ENCODE data around the gene AHNAK.

The AHNAK gene

DNA sequence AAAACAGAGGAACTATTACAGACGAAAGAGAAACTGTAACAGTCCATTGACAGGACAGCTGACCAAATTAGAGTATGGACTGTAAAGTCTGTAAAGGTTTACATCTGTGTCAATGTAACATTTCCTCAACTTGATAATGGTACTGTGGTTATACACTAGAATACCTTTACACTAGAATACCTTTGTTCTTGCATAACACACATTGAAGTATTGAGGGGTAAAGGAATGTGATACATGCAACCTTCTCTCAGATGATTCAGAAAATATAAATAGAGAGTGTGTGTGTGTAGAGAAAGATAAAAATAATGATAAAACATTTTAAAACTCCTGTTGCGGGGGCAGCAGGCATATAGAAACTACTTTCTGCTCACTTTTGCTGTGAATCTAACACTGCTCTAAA is 32.6 kb upstream of the AHNAK start:
- Histone ChIP-seq H3K79me1 (ENCODE audit: low read length) (no peaks in the 10 kb centered on the region), H3K4me2 (ENCODE audit: low read length) (no peak overlapping the region), H2AK5ac (ENCODE audit: low read length) (no peak overlapping the region), H2BK120ac (ENCODE audit: low read depth, low read length) (no peak overlapping the region), H3K36me3 (ENCODE audit: control insufficient read depth, insufficient read depth, low read length) (peaks cover 2% of the 10 kb centered on the region), H4K8ac (ENCODE audit: low read depth, low read length) (no peak overlapping the region), H2BK5ac (ENCODE audit: low read length) (no peak overlapping the region), H3K9ac (ENCODE audit: low read length) (no peak overlapping the region), H3K23ac (ENCODE audit: low read length) (no peak overlapping the region), H3K4me3 (ENCODE audit: low read length) (no peak overlapping the region), H3K18ac (ENCODE audit: low read length) (no peak overlapping the region), H4K5ac (ENCODE audit: low read length) (no peak overlapping the region), H3K79me2 (ENCODE audit: control insufficient read depth, insufficient read depth, low read length) (no peaks in the 10 kb centered on the region), H2BK15ac (replicated peaks; ENCODE audit: low read depth) (no peak overlapping the region), H3K4ac (ENCODE audit: low read depth, low read length) (no peak overlapping the region), H3K56ac (ENCODE audit: low read length) (no peak overlapping the region), H3K27me3 (ENCODE audit: insufficient read depth, low read length, poor library complexity) (no peaks in the 10 kb centered on the region), H3K4me1 (ENCODE audit: control insufficient read depth, low read depth, low read length) (peaks cover 3% of the 10 kb centered on the region), H3K27ac (ENCODE audit: low read depth, low read length) (no peak overlapping the region)
- WGBS (ENCODE audit: extremely low coverage, insufficient coverage, low lambda C conversion rate): no CpG with 5 or more reads among the region's 2 CpGs
- no peak for DNase-seq

GRCh38 chr11:62578541-62578940 is 31.9 kb upstream of the AHNAK start:
- peaks cover 3% of the 10 kb centered on the region for H3K4me1 ChIP-seq (ENCODE audit: control insufficient read depth, low read depth, low read length)
- no peak overlapping the region for H2BK15ac ChIP-seq (replicated peaks; ENCODE audit: low read depth)
- DNase-seq: no peak
- no peaks in the 10 kb centered on the region for H3K79me1 ChIP-seq (ENCODE audit: low read length)
- no peak overlapping the region for H3K23ac ChIP-seq (ENCODE audit: low read length)
- peaks cover 2% of the 10 kb centered on the region for H3K36me3 ChIP-seq (ENCODE audit: control insufficient read depth, insufficient read depth, low read length)
- H4K8ac ChIP-seq (ENCODE audit: low read depth, low read length): no peak overlapping the region
- H3K79me2 ChIP-seq (ENCODE audit: control insufficient read depth, insufficient read depth, low read length): peaks cover under 1% of the 10 kb centered on the region
- H3K27me3 ChIP-seq (ENCODE audit: insufficient read depth, low read length, poor library complexity): no peaks in the 10 kb centered on the region
- H2BK5ac ChIP-seq (ENCODE audit: low read length): no peak overlapping the region
- H3K27ac ChIP-seq (ENCODE audit: low read depth, low read length): no peak overlapping the region
- WGBS (ENCODE audit: extremely low coverage, insufficient coverage, low lambda C conversion rate): no CpG with 5 or more reads among the region's 11 CpGs
- no peak overlapping the region for H4K5ac ChIP-seq (ENCODE audit: low read length)
- no peak overlapping the region for H3K56ac ChIP-seq (ENCODE audit: low read length)
- H3K4me3 ChIP-seq (ENCODE audit: low read length): no peak overlapping the region
- no peak overlapping the region for H2BK120ac ChIP-seq (ENCODE audit: low read depth, low read length)
- no peak overlapping the region for H3K9ac ChIP-seq (ENCODE audit: low read length)
- H2AK5ac ChIP-seq (ENCODE audit: low read length): no peak overlapping the region
- no peak overlapping the region for H3K18ac ChIP-seq (ENCODE audit: low read length)
- no peak overlapping the region for H3K4me2 ChIP-seq (ENCODE audit: low read length)
- no peak overlapping the region for H3K4ac ChIP-seq (ENCODE audit: low read depth, low read length)

DNA sequence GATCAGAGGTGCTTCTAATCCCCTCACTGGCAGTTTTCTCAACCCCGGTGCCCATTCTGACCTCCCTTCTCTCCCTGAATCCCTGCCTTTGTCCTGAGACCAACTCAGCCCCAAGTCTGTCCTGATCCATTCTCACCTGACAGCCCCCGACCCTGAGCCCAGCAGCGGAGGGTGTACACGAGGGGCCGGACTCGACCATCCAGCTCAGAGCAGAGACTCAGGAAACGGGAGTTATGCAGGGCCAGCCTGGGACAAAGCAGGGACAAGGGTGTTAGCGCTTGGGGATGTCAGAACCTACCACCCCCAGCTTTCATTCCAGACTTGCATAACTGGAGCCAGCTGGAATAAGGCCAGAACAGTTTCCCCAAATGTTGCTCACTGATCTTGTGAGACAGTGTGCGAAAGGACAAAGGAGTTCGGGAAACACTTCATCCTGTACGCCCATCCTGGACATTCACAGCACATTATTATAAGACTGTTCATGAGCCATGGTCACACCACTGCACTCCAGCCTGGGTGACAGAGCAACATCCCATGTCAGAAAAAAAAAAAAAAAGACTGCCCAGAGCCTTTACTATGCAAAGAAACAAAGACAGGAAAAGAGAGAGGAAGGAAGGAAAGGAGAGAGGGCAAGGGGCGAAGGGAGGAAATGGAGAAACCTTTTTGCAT is 30.6 kb upstream of the AHNAK start:
- Histone ChIP-seq H2BK5ac (ENCODE audit: low read length) (no peak overlapping the region), H3K27ac (ENCODE audit: low read depth, low read length) (no peak overlapping the region), H3K79me2 (ENCODE audit: control insufficient read depth, insufficient read depth, low read length) (peaks cover 14% of the 10 kb centered on the region), H3K9ac (ENCODE audit: low read length) (no peak overlapping the region), H3K4me3 (ENCODE audit: low read length) (no peak overlapping the region), H2AK5ac (ENCODE audit: low read length) (no peak overlapping the region), H3K79me1 (ENCODE audit: low read length) (no peaks in the 10 kb centered on the region), H3K27me3 (ENCODE audit: insufficient read depth, low read length, poor library complexity) (no peaks in the 10 kb centered on the region), H2BK120ac (ENCODE audit: low read depth, low read length) (no peak overlapping the region), H3K4me2 (ENCODE audit: low read length) (no peak overlapping the region), H3K36me3 (ENCODE audit: control insufficient read depth, insufficient read depth, low read length) (peaks cover 2% of the 10 kb centered on the region), H3K18ac (ENCODE audit: low read length) (no peak overlapping the region), H3K23ac (ENCODE audit: low read length) (no peak overlapping the region), H3K4me1 (ENCODE audit: control insufficient read depth, low read depth, low read length) (peaks cover 3% of the 10 kb centered on the region), H2BK15ac (replicated peaks; ENCODE audit: low read depth) (no peak overlapping the region), H4K8ac (ENCODE audit: low read depth, low read length) (no peak overlapping the region), H3K56ac (ENCODE audit: low read length) (peak overlapping the region; percentile 25), H4K5ac (ENCODE audit: low read length) (no peak overlapping the region), H3K4ac (ENCODE audit: low read depth, low read length) (no peak overlapping the region)
- WGBS (ENCODE audit: extremely low coverage, insufficient coverage, low lambda C conversion rate): no CpG with 5 or more reads among the region's 12 CpGs
- no peak for DNase-seq

- H4K8ac ChIP-seq (ENCODE audit: low read depth, low read length): no peak overlapping the region
- no peak overlapping the region for H2AK5ac ChIP-seq (ENCODE audit: low read length)
- H4K5ac ChIP-seq (ENCODE audit: low read length): no peak overlapping the region
- H3K4me1 ChIP-seq (ENCODE audit: control insufficient read depth, low read depth, low read length): peaks cover 6% of the 10 kb centered on the region
- H2BK120ac ChIP-seq (ENCODE audit: low read depth, low read length): no peak overlapping the region
- no CpG with 5 or more reads among the region's 14 CpGs for WGBS (ENCODE audit: extremely low coverage, insufficient coverage, low lambda C conversion rate)
- no peak overlapping the region for H3K27ac ChIP-seq (ENCODE audit: low read depth, low read length)
- no peak overlapping the region for H2BK15ac ChIP-seq (replicated peaks; ENCODE audit: low read depth)
- H3K4me2 ChIP-seq (ENCODE audit: low read length): no peak overlapping the region
- peaks cover 8% of the 10 kb centered on the region for H3K79me1 ChIP-seq (ENCODE audit: low read length)
- H3K27me3 ChIP-seq (ENCODE audit: insufficient read depth, low read length, poor library complexity): no peaks in the 10 kb centered on the region
- H2BK5ac ChIP-seq (ENCODE audit: low read length): no peak overlapping the region
- no peak overlapping the region for H3K9ac ChIP-seq (ENCODE audit: low read length)
- H3K36me3 ChIP-seq (ENCODE audit: control insufficient read depth, insufficient read depth, low read length): peaks cover 8% of the 10 kb centered on the region
- H3K23ac ChIP-seq (ENCODE audit: low read length): no peak overlapping the region
- H3K56ac ChIP-seq (ENCODE audit: low read length): peak overlapping the region; percentile 30
- peaks cover 27% of the 10 kb centered on the region for H3K79me2 ChIP-seq (ENCODE audit: control insufficient read depth, insufficient read depth, low read length)
- H3K4me3 ChIP-seq (ENCODE audit: low read length): no peak overlapping the region
- DNase-seq: no peak
- no peak overlapping the region for H3K4ac ChIP-seq (ENCODE audit: low read depth, low read length)
- H3K18ac ChIP-seq (ENCODE audit: low read length): no peak overlapping the region
Measured at GRCh38 chr11:62575837-62576236, 29.2 kb upstream of the AHNAK start.

DNA sequence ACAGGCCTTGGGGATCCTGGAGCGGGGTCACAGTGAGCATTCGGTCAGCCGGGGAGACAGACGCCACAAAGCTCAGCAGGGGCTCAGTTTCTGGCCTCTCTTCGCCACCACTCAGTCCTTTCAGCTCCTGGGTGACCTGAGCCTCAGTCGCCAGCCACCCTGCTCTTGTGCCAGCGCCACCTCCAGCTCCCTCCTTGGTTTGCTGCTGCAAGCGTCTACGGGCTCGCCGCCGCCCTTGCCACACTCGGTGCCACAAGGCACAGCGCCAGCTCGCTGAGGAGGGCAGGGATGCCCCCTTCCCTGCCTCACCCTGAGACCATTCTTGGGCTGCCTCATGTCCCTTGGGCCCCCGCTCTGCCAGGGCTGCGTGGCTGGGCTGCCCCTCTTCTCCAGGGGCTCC is 28.6 kb upstream of the AHNAK start:
- no peak overlapping the region for H4K5ac ChIP-seq (ENCODE audit: low read length)
- no CpG with 5 or more reads among the region's 17 CpGs for WGBS (ENCODE audit: extremely low coverage, insufficient coverage, low lambda C conversion rate)
- no peak for DNase-seq

More for the DNA sequence above, 28.6 kb upstream of the AHNAK start:
- Histone ChIP-seq H3K79me1 (ENCODE audit: low read length) (peaks cover 8% of the 10 kb centered on the region), H2BK15ac (replicated peaks; ENCODE audit: low read depth) (no peak overlapping the region), H2BK120ac (ENCODE audit: low read depth, low read length) (no peak overlapping the region), H3K27me3 (ENCODE audit: insufficient read depth, low read length, poor library complexity) (no peaks in the 10 kb centered on the region), H3K23ac (ENCODE audit: low read length) (no peak overlapping the region), H2BK5ac (ENCODE audit: low read length) (no peak overlapping the region), H2AK5ac (ENCODE audit: low read length) (no peak overlapping the region), H3K56ac (ENCODE audit: low read length) (peak overlapping the region; percentile 92), H3K27ac (ENCODE audit: low read depth, low read length) (no peak overlapping the region), H3K18ac (ENCODE audit: low read length) (no peak overlapping the region), H3K4me2 (ENCODE audit: low read length) (peak overlapping the region; percentile 92), H4K8ac (ENCODE audit: low read depth, low read length) (no peak overlapping the region), H3K79me2 (ENCODE audit: control insufficient read depth, insufficient read depth, low read length) (peaks cover 33% of the 10 kb centered on the region), H3K36me3 (ENCODE audit: control insufficient read depth, insufficient read depth, low read length) (peaks cover 12% of the 10 kb centered on the region), H3K4me1 (ENCODE audit: control insufficient read depth, low read depth, low read length) (peaks cover 6% of the 10 kb centered on the region), H3K9ac (ENCODE audit: low read length) (peak overlapping the region; percentile 82), H3K4me3 (ENCODE audit: low read length) (no peak overlapping the region), H3K4ac (ENCODE audit: low read depth, low read length) (no peak overlapping the region)
